H1 (cell line): ENCODE data around the gene RSU1. TPM values are rescaled to one million over a fixed set of nuclear protein-coding genes. Genes with fewer than 3 reads are reported as not detected.

Experiments
- CTCF ChIA-PET: fragments of 300-600 bp; sonication (Branson Sonifier 250); formaldehyde crosslinking; loops from one replicate; lab custom pipeline; 2021; ENCODE audit not compliant: partially characterized antibody; lab: Charles Lee
- POLR2A ChIA-PET: fragments of 300-600 bp; sonication (Branson Sonifier 250); formaldehyde crosslinking; loops from one replicate; lab custom pipeline; 2021; ENCODE audit warnings: inconsistent platforms; ENCODE audit not compliant: partially characterized antibody; lab: Charles Lee
- DNase-seq, 2 experiments: peaks; one replicate each; pipeline versions ENCODE4 v3.0.0 to v3.0.0-alpha.2; 2010 to 2022; ENCODE audit warnings: low spot score in 2 of 2, low read depth in 1 of 2, mixed read lengths in 1 of 2
- FAIRE-seq: peaks from 2 replicates; lab custom pipeline; 2011; peaks lifted over from hg19 to GRCh38; lab: Jason Lieb, UNC
- H2AFZ ChIP-seq: 2 replicates; pipeline ENCODE4 v1.8.1; 2012; ENCODE audit warnings: low read length, inconsistent platforms
- H2AK5ac ChIP-seq: 2 replicates; pipeline ENCODE4 v1.6.1; 2013; ENCODE audit warnings: low read depth, low read length
- H2BK120ac ChIP-seq: replicated peaks from 2 replicates; pipeline ENCODE3; 2013; ENCODE audit warnings: low read depth, low read length, inconsistent platforms
- H2BK12ac ChIP-seq: 2 replicates; pipeline ENCODE4 v1.6.1; 2013; ENCODE audit warnings: low read depth, low read length
- H2BK15ac ChIP-seq: 2 replicates; pipeline ENCODE4 v1.6.1; 2013; ENCODE audit warnings: low read length
- H2BK20ac ChIP-seq: 2 replicates; pipeline ENCODE4 v1.6.1; 2013; ENCODE audit warnings: low read length
- H2BK5ac ChIP-seq: 2 replicates; pipeline ENCODE4 v1.6.1; 2013; ENCODE audit warnings: low read depth, low read length
- H3K14ac ChIP-seq: 2 replicates; pipeline ENCODE4 v1.6.1; 2013; ENCODE audit warnings: inconsistent platforms; ENCODE audit not compliant: insufficient read length
- H3K18ac ChIP-seq: 2 replicates; pipeline ENCODE4 v1.6.1; 2013; ENCODE audit warnings: low read length; ENCODE audit errors: extremely low read depth
- H3K23ac ChIP-seq: 2 replicates; pipeline ENCODE4 v1.6.1; 2013; ENCODE audit warnings: inconsistent platforms; ENCODE audit not compliant: insufficient read length
- H3K23me2 ChIP-seq: 2 replicates; pipeline ENCODE4 v1.6.1; 2013; ENCODE audit warnings: low read depth, low read length
- H3K27ac ChIP-seq: 2 replicates; pipeline ENCODE4 v1.6.1; 2011; ENCODE audit warnings: low read depth, low read length, inconsistent platforms
- H3K27me3 ChIP-seq, 4 experiments: replicated peaks in 1 of 4; 1 replicate in 1 of 4; 2 replicates in 3 of 4; pipeline versions ENCODE4 v1.6.1 to v1.8.1; 2011 to 2013; ENCODE audit warnings: low read length in 3 of 4, mild to moderate bottlenecking in 3 of 4, inconsistent platforms in 2 of 4, mixed read lengths in 2 of 4, moderate library complexity in 1 of 4; ENCODE audit not compliant: control insufficient read depth in 3 of 4, insufficient read depth in 3 of 4; ENCODE audit errors: extremely low read depth in 1 of 4
- H3K36me3 ChIP-seq, 4 experiments: 2 replicates each; pipeline versions ENCODE4 v1.6.1 to v1.8.1; 2011 to 2013; ENCODE audit warnings: mild to moderate bottlenecking in 4 of 4, low read length in 3 of 4, moderate library complexity in 2 of 4, control low read depth in 1 of 4, inconsistent platforms in 1 of 4; ENCODE audit not compliant: insufficient read depth in 4 of 4, control insufficient read depth in 2 of 4
- H3K4ac ChIP-seq: replicated peaks from 2 replicates; pipeline ENCODE3; 2013; ENCODE audit warnings: low read length, low read depth, mixed read lengths, inconsistent platforms; ENCODE audit not compliant: insufficient read length
- H3K4me1 ChIP-seq, 4 experiments: replicated peaks in 1 of 4; 1 replicate in 1 of 4; 2 replicates in 3 of 4; pipeline versions ENCODE4 v1.6.1 to v1.8.1; 2011 to 2013; ENCODE audit warnings: low read length in 3 of 4, inconsistent platforms in 2 of 4, mixed read lengths in 1 of 4; ENCODE audit not compliant: insufficient read depth in 4 of 4, control insufficient read depth in 3 of 4
- H3K4me2 ChIP-seq, 2 experiments: 2 replicates each; pipeline versions ENCODE4 v1.6.1 to v1.8.1; 2011 to 2013; ENCODE audit warnings: low read depth in 2 of 2, low read length in 2 of 2, control low read depth in 1 of 2, inconsistent platforms in 1 of 2, mild to moderate bottlenecking in 1 of 2; ENCODE audit not compliant: insufficient read depth in 1 of 2
- H3K4me3 ChIP-seq, 4 experiments: fragments of 200-600, 300-600 bp in 1 of 4; sonication (generic), shearing (Covaris generic), sonication (Bioruptor Twin) in 1 of 4; 2 replicates each; pipeline versions ENCODE4 v1.5.1 to v1.8.1; 2011 to 2016; ENCODE audit warnings: low read length in 4 of 4, low read depth in 3 of 4, control low read depth in 2 of 4, inconsistent platforms in 2 of 4, mild to moderate bottlenecking in 2 of 4, mixed read lengths in 1 of 4, moderate library complexity in 1 of 4; ENCODE audit not compliant: insufficient read depth in 2 of 4; ENCODE audit errors: extremely low read depth in 1 of 4
- H3K56ac ChIP-seq: replicated peaks from 2 replicates; pipeline ENCODE3; 2013; ENCODE audit warnings: low read depth, mild to moderate bottlenecking, mixed read lengths, low read length, inconsistent platforms; ENCODE audit not compliant: insufficient read length
- H3K79me1 ChIP-seq: 2 replicates; pipeline ENCODE4 v1.6.1; 2013; ENCODE audit warnings: low read depth, low read length, control low read depth
- H3K79me2 ChIP-seq, 2 experiments: 2 replicates each; pipeline versions ENCODE4 v1.6.1 to v1.8.1; 2012 to 2013; ENCODE audit warnings: low read length in 2 of 2, mild to moderate bottlenecking in 2 of 2, inconsistent platforms in 1 of 2; ENCODE audit not compliant: insufficient read depth in 2 of 2, control insufficient read depth in 1 of 2
- H3K9ac ChIP-seq, 4 experiments: replicated peaks in 1 of 4; 1 replicate in 1 of 4; 2 replicates in 3 of 4; pipeline versions ENCODE4 v1.6.1 to v1.8.1; 2011 to 2013; ENCODE audit warnings: low read depth in 3 of 4, low read length in 3 of 4, control low read depth in 2 of 4, mild to moderate bottlenecking in 2 of 4, moderate library complexity in 2 of 4, inconsistent platforms in 1 of 4; ENCODE audit errors: extremely low read depth in 1 of 4
- H3K9me3 ChIP-seq, 2 experiments: 2 replicates each; pipeline versions ENCODE4 v1.6.1 to v1.8.1; 2012 to 2013; ENCODE audit warnings: mild to moderate bottlenecking in 2 of 2, moderate library complexity in 2 of 2, control low read depth in 1 of 2, inconsistent platforms in 1 of 2, low read depth in 1 of 2, low read length in 1 of 2, mixed read lengths in 1 of 2; ENCODE audit not compliant: insufficient read depth in 2 of 2
- H4K20me1 ChIP-seq, 2 experiments: replicated peaks in 1 of 2; 2 replicates each; pipeline versions ENCODE3 to v1.8.1; 2011 to 2013; ENCODE audit warnings: inconsistent platforms in 2 of 2, low read length in 2 of 2, mild to moderate bottlenecking in 1 of 2; ENCODE audit not compliant: insufficient read depth in 2 of 2, control insufficient read depth in 1 of 2
- H4K5ac ChIP-seq: 2 replicates; pipeline ENCODE4 v1.6.1; 2013; ENCODE audit warnings: low read length, low read depth, mixed read lengths, inconsistent platforms; ENCODE audit not compliant: insufficient read length
- H4K8ac ChIP-seq: 2 replicates; pipeline ENCODE4 v1.8.0; 2013; ENCODE audit warnings: mild to moderate bottlenecking, moderate library complexity, low read length, inconsistent platforms; ENCODE audit not compliant: insufficient read depth; ENCODE audit errors: extremely low read depth
- H4K91ac ChIP-seq: replicated peaks from 2 replicates; pipeline ENCODE3; 2013; ENCODE audit warnings: low read length, mixed read lengths, inconsistent platforms; ENCODE audit not compliant: insufficient read length
- ASH2L ChIP-seq: fragments of 200-600, 300-600 bp; sonication (generic); IDR thresholded peaks from one replicate; pipeline ENCODE4 v1.7.1; 2017; ENCODE audit warnings: low read length
- POU5F1 ChIP-seq: IDR thresholded peaks from 2 replicates; pipeline ENCODE4 v1.6.1; 2011; ENCODE audit warnings: low read depth, mild to moderate bottlenecking, low read length, moderate library complexity
- RBBP5 ChIP-seq: IDR thresholded peaks from 2 replicates; pipeline ENCODE4 v1.7.1; 2012; ENCODE audit warnings: low read depth, mild to moderate bottlenecking, inconsistent platforms, low read length, moderate library complexity, borderline replicate concordance
- WGBS, 2 experiments: shearing (Covaris generic) in 1 of 2; methylation state at CpG; one replicate each; pipeline versions ENCODE4 v1.1.6 to v1.1.7; 2013 to 2015; ENCODE audit warnings: low lambda C conversion rate in 2 of 2, mixed read lengths in 2 of 2, inconsistent platforms in 1 of 2, low coverage in 1 of 2, missing lambda C conversion rate in 1 of 2; ENCODE audit not compliant: insufficient replicate concordance in 2 of 2, insufficient coverage in 1 of 2, insufficient read length in 1 of 2; ENCODE audit errors: extremely low coverage in 1 of 2, missing lambda C conversion rate in 1 of 2; 5-methylcytosine and 5-hydroxymethylcytosine counted together
- polyA plus RNA-seq, 7 experiments: library from polyadenylated mRNA; depleted of rRNA in 3 of 7; stranded (reverse) in 5 of 7; unstranded in 2 of 7; fragments of >200 nt in 5 of 7; fragments of 200-250 nt in 2 of 7; gene quantifications; 1 replicate in 5 of 7; 2 replicates in 1 of 7; 4 replicates in 1 of 7; pipeline versions ENCODE4 v1.2.1 to v1.2.3, GENCODE V29; 2011 to 2013; ENCODE audit warnings: missing spikeins in 2 of 7, mixed read lengths in 2 of 7
- total RNA-seq: library from RNA; stranded (reverse); fragmentation: NEBNext Ultra II Directional; extraction: Animal tissue kit (Norgen Biotek cat#: 25700); gene quantifications from 2 replicates; pipeline ENCODE4 v1.2.1, GENCODE V29; 2021

Gene RSU1
- total and polyA plus RNA-seq, 2 of the 8 experiments (the other 6 are each of a cell fraction or from before 2014, with no cell fraction given): 50.0 to 68.2 TPM

GRCh38 chr10:16795410-16796073, 21.7 kb downstream of the RSU1 start:
- Histone ChIP-seq H2BK20ac (no peak overlapping the region), H3K23ac (no peak overlapping the region), H2BK15ac (no peak overlapping the region), H2BK5ac (no peak overlapping the region), H2AFZ (no peak overlapping the region), H3K4me3 (no peak overlapping the region), H2AK5ac (no peak overlapping the region), H4K91ac (no peak overlapping the region), H4K20me1 (peaks cover 0 to 1% of the 10 kb centered on the region in 2 experiments), H3K9me3 (peaks cover 0 to 5% of the 10 kb centered on the region in 2 experiments; a peak in 3 of 4 replicates), H3K9ac (no peak overlapping the region), H4K5ac (no peak overlapping the region), H3K23me2 (peaks cover 2% of the 10 kb centered on the region; the same call in 1 of the 2 replicates), H3K14ac (no peak overlapping the region), H3K79me2 (peaks cover 0 to 15% of the 10 kb centered on the region in 2 experiments; a peak in 3 of 4 replicates), H3K56ac (no peak overlapping the region), H3K18ac (no peak overlapping the region), H3K27me3 (no peaks in the 10 kb centered on the region), H3K4me1 (no peaks in the 10 kb centered on the region), H2BK120ac (no peak overlapping the region), H3K79me1 (no peaks in the 10 kb centered on the region; the same call in 1 of the 2 replicates), H4K8ac (no peak overlapping the region), H3K4me2 (no peak overlapping the region), H2BK12ac (no peak overlapping the region), H3K27ac (no peak overlapping the region), H3K4ac (no peak overlapping the region), H3K36me3 (peaks cover 0 to 3% (median 1%) of the 10 kb centered on the region in 4 experiments; a peak in 2 of 8 replicates)
- POLR2A ChIA-PET: no interaction called here
- FAIRE-seq (no peak), DNase-seq (no peak)
- no peak for TF ChIP-seq RBBP5
- TF ChIP-seq ASH2L: no peak
- TF ChIP-seq POU5F1: no peak
- WGBS, 2 experiments: 92% methylated on average over 9 of the region's 9 CpGs; no CpG with 5 or more reads in 1 of the 2 experiments
- CTCF ChIA-PET: interaction anchor here (0.9 to 1.3 kb wide), 3 partner anchors 14 to 250 kb away, joined by 3 to 5 read pairs (median 4); no protein-coding TSS in a partner anchor
